ENCODE results near the gene VRK1.

The VRK1 gene

GRCh38 chr14:96793547-96793946 is 3.6 kb upstream of the VRK1 start:
- DNase-seq (ENCODE audit: low read depth): no peak
- no peak overlapping the region for H3K4me3 ChIP-seq (ENCODE audit: low read depth, low read length)
- TF ChIP-seq MYC (IDR thresholded peaks at IDR 0.05; ENCODE audit: low read depth, low read length) (no peak), CTCF (IDR thresholded peaks at IDR 0.05; ENCODE audit: low read depth, low read length) (no peak), MAX (IDR thresholded peaks at IDR 0.05; ENCODE audit: low read depth, low read length) (no peak), POLR2A (IDR thresholded peaks at IDR 0.05; ENCODE audit: extremely low read depth, insufficient read length) (no peak)

- no peak for TF ChIP-seq MYC (IDR thresholded peaks at IDR 0.05; ENCODE audit: low read depth, low read length)
- no peak for TF ChIP-seq POLR2A (IDR thresholded peaks at IDR 0.05; ENCODE audit: extremely low read depth, insufficient read length)
- no peak for TF ChIP-seq MAX (IDR thresholded peaks at IDR 0.05; ENCODE audit: low read depth, low read length)
- DNase-seq (ENCODE audit: low read depth): peak; percentile 30
- no peak overlapping the region for H3K4me3 ChIP-seq (ENCODE audit: low read depth, low read length)
Measured at GRCh38 chr14:96795109-96795828, 1.9 kb upstream of the VRK1 start.

- peak overlapping the region; percentile 89 for H3K4me3 ChIP-seq (ENCODE audit: low read depth, low read length)
- peak; percentile 65 for DNase-seq (ENCODE audit: low read depth)
- TF ChIP-seq MYC (IDR thresholded peaks at IDR 0.05; ENCODE audit: low read depth, low read length) (no peak; the same call in 1 of the 2 replicates), CTCF (IDR thresholded peaks at IDR 0.05; ENCODE audit: low read depth, low read length) (no peak), POLR2A (IDR thresholded peaks at IDR 0.05; ENCODE audit: extremely low read depth, insufficient read length) (no peak), MAX (IDR thresholded peaks at IDR 0.05; ENCODE audit: low read depth, low read length) (no peak)
Measured at GRCh38 chr14:96797582-96798349, 584 bp downstream of the VRK1 start.

- no peak for DNase-seq (ENCODE audit: low read depth)
- H3K4me3 ChIP-seq (ENCODE audit: low read depth, low read length): peak overlapping the region; percentile 89
- TF ChIP-seq MYC (IDR thresholded peaks at IDR 0.05; ENCODE audit: low read depth, low read length): no peak
- no peak for TF ChIP-seq MAX (IDR thresholded peaks at IDR 0.05; ENCODE audit: low read depth, low read length)
- TF ChIP-seq CTCF (IDR thresholded peaks at IDR 0.05; ENCODE audit: low read depth, low read length): no peak
- TF ChIP-seq POLR2A (IDR thresholded peaks at IDR 0.05; ENCODE audit: extremely low read depth, insufficient read length): no peak
Measured at GRCh38 chr14:96798956-96799355, 1.8 kb downstream of the VRK1 start.

GRCh38 chr14:96799489-96800054 is 2.4 kb downstream of the VRK1 start:
- no peak for TF ChIP-seq POLR2A (IDR thresholded peaks at IDR 0.05; ENCODE audit: extremely low read depth, insufficient read length)
- TF ChIP-seq MAX (IDR thresholded peaks at IDR 0.05; ENCODE audit: low read depth, low read length): no peak
- TF ChIP-seq MYC (IDR thresholded peaks at IDR 0.05; ENCODE audit: low read depth, low read length): no peak
- no peak for TF ChIP-seq CTCF (IDR thresholded peaks at IDR 0.05; ENCODE audit: low read depth, low read length)
- H3K4me3 ChIP-seq (ENCODE audit: low read depth, low read length): peak overlapping the region; percentile 32
- DNase-seq (ENCODE audit: low read depth): no peak
